K562 (cell line): Measurements from ENCODE around the gene FAM200A. TPM values are rescaled to one million over a fixed set of nuclear protein-coding genes. Genes with fewer than 3 reads are reported as not detected.
A peak's percentile ranks its signal among the peaks of the same experiment; 100 is the strongest.

Experiments
- DACH1 ChIP-seq: fragments of 450-650 bp; IDR thresholded peaks from 2 replicates; pipeline ENCODE4 v1.6.1; 2018; ENCODE audit not compliant: partially characterized antibody
- EZH2 ChIP-seq: IDR thresholded peaks from 2 replicates; pipeline ENCODE4 v1.6.1; 2012; ENCODE audit warnings: low read depth, mild to moderate bottlenecking, inconsistent platforms, low read length, borderline replicate concordance
- MLLT1 ChIP-seq, 2 experiments: fragments of 450-650 bp; IDR thresholded peaks; 2 replicates each; pipeline ENCODE4 v1.6.1; 2016
- MYNN ChIP-seq, 2 experiments: sonication (generic); formaldehyde crosslinking in 1 of 2; IDR thresholded peaks; 2 replicates each; pipeline versions ENCODE4 v1.5.0 to v1.6.1; 2016 to 2020; ENCODE audit warnings: antibody characterized with exemption in 1 of 2, missing genetic modification reagents in 1 of 2
- NCOA4 ChIP-seq: fragments of 450-650 bp; IDR thresholded peaks from 2 replicates; pipeline ENCODE4 v1.6.1; 2018; ENCODE audit warnings: mild to moderate bottlenecking; ENCODE audit not compliant: partially characterized antibody
- POU5F1 ChIP-seq: fragments of 150-350 bp; IDR thresholded peaks from 2 replicates; pipeline ENCODE4 v1.6.1; 2014; ENCODE audit warnings: borderline replicate concordance, low read length, low read depth, mild to moderate bottlenecking; ENCODE audit not compliant: partially characterized antibody
- PYGO2 ChIP-seq: fragments of 450-650 bp; IDR thresholded peaks from 2 replicates; pipeline ENCODE4 v1.6.1; 2016; ENCODE audit warnings: mild to moderate bottlenecking, missing genetic modification characterization, moderate library complexity, missing compliant biosample characterization
- RERE ChIP-seq: sonication (generic); formaldehyde crosslinking; IDR thresholded peaks from 2 replicates; pipeline ENCODE4 v1.8.0; 2023; ENCODE audit warnings: missing genetic modification reagents, mild to moderate bottlenecking, borderline replicate concordance
- SMC3 ChIP-seq: conservative IDR thresholded peaks from 2 replicates; pipeline ENCODE4 v1.6.1; 2011; ENCODE audit warnings: low read depth, low read length, improper control_type of control experiment; ENCODE audit not compliant: insufficient read depth
- SP1 ChIP-seq: sonication (generic); formaldehyde crosslinking; IDR thresholded peaks from 2 replicates; pipeline ENCODE4 v1.8.1; 2022; ENCODE audit warnings: mild to moderate bottlenecking, missing genetic modification reagents
- TOE1 ChIP-seq, 2 experiments: fragments of 450-650 bp in 1 of 2; sonication (generic) in 1 of 2; formaldehyde crosslinking in 1 of 2; IDR thresholded peaks; 2 replicates each; pipeline versions ENCODE4 v1.7.1 to v1.8.0; 2016 to 2022; ENCODE audit warnings: borderline replicate concordance in 2 of 2, mild to moderate bottlenecking in 2 of 2, antibody characterized with exemption in 1 of 2, inconsistent platforms in 1 of 2, low read depth in 1 of 2, missing genetic modification reagents in 1 of 2, moderate library complexity in 1 of 2
- ZBTB5 ChIP-seq: fragments of 450-650 bp; IDR thresholded peaks from 2 replicates; pipeline ENCODE4 v1.6.1; 2017; ENCODE audit warnings: antibody characterized with exemption
- ZNF175 ChIP-seq: fragments of 200-800 bp; sonication (Bioruptor generic); IDR thresholded peaks from 2 replicates; pipeline ENCODE4 v1.6.1; 2016; ENCODE audit warnings: low read depth, mild to moderate bottlenecking, missing genetic modification characterization, missing compliant biosample characterization
- ZNF280B ChIP-seq: fragments of 250-450 bp; sonication (Bioruptor Pico); IDR thresholded peaks from 2 replicates; pipeline ENCODE4 v1.5.1; 2021; ENCODE audit warnings: mild to moderate bottlenecking
- polyA plus RNA-seq, 8 experiments: library from polyadenylated mRNA; depleted of rRNA in 4 of 8; stranded (reverse) in 5 of 8; unstranded in 3 of 8; fragments of >200 nt; fragmentation: Nextera tagmentation in 2 of 8; fragmentation: Illumina TruSeq in 1 of 8; extraction: Ambion mirVana in 2 of 8; extraction: Trizol in 1 of 8; gene quantifications; 2 replicates each; pipeline versions ENCODE4 v1.2.1 to v1.2.3, GENCODE V29; 2011 to 2014; ENCODE audit warnings: inconsistent platforms in 1 of 8, missing spikeins in 1 of 8
- total RNA-seq, 7 experiments: library from RNA; depleted of rRNA in 6 of 7; stranded (reverse); fragments of >200 nt in 6 of 7; fragmentation: Illumina TruSeq in 2 of 7; extraction: Trizol in 2 of 7; gene quantifications; 2 replicates each; pipeline versions ENCODE4 v1.2.1 to v1.2.3, GENCODE V29; 2011 to 2021; ENCODE audit warnings: low replicate concordance in 1 of 7

The FAM200A gene
- total and polyA plus RNA-seq, 9 of the 15 experiments (the other 6 are each of a cell fraction or from before 2014, with no cell fraction given) = 3.3 to 11.2 (median 8.3) TPM

- TF ChIP-seq RERE (CRISPR knock-in tag) = no peak
- no peak for TF ChIP-seq DACH1
- no peak for TF ChIP-seq SMC3
- TF ChIP-seq NCOA4 = no peak
- peak; percentile 69; the same call in 1 of the 2 replicates for TF ChIP-seq TOE1 (IDR thresholded peaks at IDR 0.05; ENCODE audit: borderline replicate concordance)
- no peak for TF ChIP-seq TOE1 (CRISPR knock-in tag; IDR thresholded peaks at IDR 0.05; ENCODE audit: borderline replicate concordance, low read depth)
- peak; percentile 55 for TF ChIP-seq POU5F1
- TF ChIP-seq ZNF175 (CRISPR knock-in tag) = no peak
- TF ChIP-seq MYNN (IDR thresholded peaks at IDR 0.05) = no peak
- TF ChIP-seq MYNN (CRISPR knock-in tag; IDR thresholded peaks at IDR 0.05) = no peak
- peak; percentile 81 for TF ChIP-seq SP1 (CRISPR knock-in tag)
- TF ChIP-seq ZBTB5 = no peak
- TF ChIP-seq MLLT1 (IDR thresholded peaks at IDR 0.05) = peak; percentile 39 to 65; a peak in 2 of 4 replicates
- no peak for TF ChIP-seq PYGO2 (tag)
- no peak for TF ChIP-seq EZH2
- TF ChIP-seq ZNF280B (CRISPR knock-in tag) = no peak
Observed at GRCh38 chr7:99499721-99500636, 51.9 kb downstream of the FAM200A start, which contains the start of gene ZNF394 (continued).
